ENCODE results near the gene CDC73.

CDC73 gene

DNA sequence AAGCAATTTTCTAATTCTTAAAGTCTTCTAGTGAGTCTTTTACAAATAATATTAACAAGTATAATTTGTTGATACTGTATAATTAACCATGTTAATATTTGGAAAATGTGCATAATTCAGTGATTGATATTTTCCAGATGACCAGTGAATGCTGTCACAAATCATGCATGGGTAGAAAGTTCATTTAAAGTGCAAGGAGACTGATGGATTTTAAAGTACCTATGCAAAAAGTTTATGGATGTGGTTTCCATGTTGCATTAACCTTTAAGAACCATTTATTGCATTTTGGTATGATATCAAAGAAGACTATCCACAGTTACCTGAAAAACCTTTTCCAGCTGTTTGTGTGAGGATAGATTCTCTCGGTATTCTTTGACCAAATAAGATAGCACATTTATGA lies 23.2 kb downstream of the CDC73 start:
- no peak overlapping the region for H3K4me3 ChIP-seq (ENCODE audit: low read depth, low read length)
- TF ChIP-seq, protein P1, sequence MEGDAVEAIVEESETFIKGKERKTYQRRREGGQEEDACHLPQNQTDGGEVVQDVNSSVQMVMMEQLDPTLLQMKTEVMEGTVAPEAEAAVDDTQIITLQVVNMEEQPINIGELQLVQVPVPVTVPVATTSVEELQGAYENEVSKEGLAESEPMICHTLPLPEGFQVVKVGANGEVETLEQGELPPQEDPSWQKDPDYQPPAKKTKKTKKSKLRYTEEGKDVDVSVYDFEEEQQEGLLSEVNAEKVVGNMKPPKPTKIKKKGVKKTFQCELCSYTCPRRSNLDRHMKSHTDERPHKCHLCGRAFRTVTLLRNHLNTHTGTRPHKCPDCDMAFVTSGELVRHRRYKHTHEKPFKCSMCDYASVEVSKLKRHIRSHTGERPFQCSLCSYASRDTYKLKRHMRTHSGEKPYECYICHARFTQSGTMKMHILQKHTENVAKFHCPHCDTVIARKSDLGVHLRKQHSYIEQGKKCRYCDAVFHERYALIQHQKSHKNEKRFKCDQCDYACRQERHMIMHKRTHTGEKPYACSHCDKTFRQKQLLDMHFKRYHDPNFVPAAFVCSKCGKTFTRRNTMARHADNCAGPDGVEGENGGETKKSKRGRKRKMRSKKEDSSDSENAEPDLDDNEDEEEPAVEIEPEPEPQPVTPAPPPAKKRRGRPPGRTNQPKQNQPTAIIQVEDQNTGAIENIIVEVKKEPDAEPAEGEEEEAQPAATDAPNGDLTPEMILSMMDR (IDR thresholded peaks at IDR 0.05; ENCODE audit: low read depth, low read length), result no peak

DNA sequence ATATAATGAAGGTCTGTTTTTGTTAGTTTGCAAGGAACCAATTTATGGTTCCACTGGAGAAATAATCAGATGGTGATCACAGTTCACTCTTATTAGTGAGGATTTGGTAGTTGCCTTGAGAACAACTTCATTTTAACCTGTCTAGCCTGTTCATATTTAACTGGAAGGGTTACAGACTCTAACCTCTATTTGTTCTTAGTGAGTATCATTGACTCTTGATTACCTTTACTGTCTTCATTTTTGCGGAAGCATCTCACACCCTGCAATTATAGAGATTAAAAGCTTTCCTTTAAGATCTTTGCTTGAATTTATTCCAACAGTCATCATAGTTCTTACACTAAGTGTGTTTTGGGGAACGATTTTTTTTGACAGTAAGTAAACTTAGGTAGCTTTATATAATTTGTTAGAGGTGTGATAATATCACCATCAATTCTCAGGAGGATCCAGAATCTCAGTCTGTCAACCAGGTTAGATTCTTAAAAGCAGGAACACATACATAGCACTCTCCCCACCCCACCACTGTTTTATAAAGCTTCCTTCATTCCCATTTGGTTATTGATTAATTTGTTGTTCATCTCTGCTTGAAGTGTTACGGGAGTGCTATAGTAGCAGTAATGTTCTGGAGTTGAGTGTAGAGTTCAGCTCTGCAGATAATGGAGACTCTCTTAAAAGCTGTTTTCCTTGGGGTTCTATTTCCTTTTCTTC lies 34.4 kb downstream of the CDC73 start:
- H3K4me3 ChIP-seq (ENCODE audit: low read depth, low read length), result no peak overlapping the region
- TF ChIP-seq, protein P1 (IDR thresholded peaks at IDR 0.05; ENCODE audit: low read depth, low read length), result no peak

DNA sequence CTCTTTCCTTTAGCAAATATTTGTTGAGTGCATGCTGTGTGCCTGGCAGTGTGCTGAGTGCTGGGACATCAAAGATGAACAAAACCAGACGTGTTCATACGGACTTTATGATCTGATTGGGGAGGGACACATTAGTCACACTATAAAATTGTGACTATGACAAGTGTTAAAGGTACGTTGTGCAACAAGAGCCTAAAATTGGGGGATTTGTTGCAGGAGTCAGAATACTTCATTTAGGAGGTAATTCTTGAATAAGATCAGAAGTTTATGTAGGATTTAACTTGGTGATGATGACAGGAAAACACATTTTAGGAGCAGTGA lies 35.0 kb downstream of the CDC73 start:
- TF ChIP-seq, protein P1 (IDR thresholded peaks at IDR 0.05; ENCODE audit: low read depth, low read length), result no peak

DNA sequence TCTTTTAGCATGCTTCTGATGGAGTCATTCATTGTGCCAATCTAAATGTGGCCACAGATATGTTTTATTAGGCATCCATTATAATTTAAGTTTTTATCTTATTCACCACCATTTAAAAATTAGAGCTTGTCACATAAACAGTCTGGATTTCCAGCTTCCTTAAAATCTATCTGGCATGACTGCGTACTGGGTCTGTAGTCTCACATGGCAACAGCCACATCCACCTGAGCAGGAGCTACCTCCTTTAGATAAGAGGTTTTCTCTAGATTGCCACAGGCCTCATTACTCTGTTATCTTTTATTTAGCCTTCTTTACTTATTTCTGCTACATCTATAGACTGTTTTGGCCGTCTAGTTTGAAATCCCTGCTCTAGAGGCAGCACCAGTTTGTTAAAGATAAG lies 35.5 kb downstream of the CDC73 start:
- TF ChIP-seq, protein P1 (IDR thresholded peaks at IDR 0.05; ENCODE audit: low read depth, low read length), result no peak

More for the DNA sequence above, 35.0 kb downstream of the CDC73 start:
- no peak overlapping the region for H3K4me3 ChIP-seq (ENCODE audit: low read depth, low read length)

DNA sequence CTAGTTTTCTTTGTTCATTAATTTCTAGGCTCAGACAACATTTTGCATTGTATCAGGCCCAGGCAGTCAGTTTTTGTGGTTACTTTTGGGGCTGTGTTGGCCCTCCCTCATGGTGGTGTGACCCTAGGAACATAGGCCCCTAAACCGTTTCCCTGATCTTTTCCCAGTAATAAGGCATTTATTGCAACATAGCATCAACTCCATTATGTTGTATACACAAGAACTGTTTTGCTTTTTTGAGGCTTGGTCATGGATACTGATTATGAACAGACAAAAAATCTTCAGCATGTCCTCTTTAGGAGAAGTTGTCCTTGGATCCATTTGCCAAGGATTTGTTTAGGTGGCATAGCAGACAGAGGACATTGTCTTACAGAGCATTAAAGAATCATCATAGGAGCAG lies 54.3 kb downstream of the CDC73 start:
- H3K4me3 ChIP-seq (ENCODE audit: low read depth, low read length), result no peak overlapping the region
- TF ChIP-seq, protein P1 (IDR thresholded peaks at IDR 0.05; ENCODE audit: low read depth, low read length), result no peak

More for the DNA sequence above, 35.5 kb downstream of the CDC73 start:
- H3K4me3 ChIP-seq (ENCODE audit: low read depth, low read length), result no peak overlapping the region

DNA sequence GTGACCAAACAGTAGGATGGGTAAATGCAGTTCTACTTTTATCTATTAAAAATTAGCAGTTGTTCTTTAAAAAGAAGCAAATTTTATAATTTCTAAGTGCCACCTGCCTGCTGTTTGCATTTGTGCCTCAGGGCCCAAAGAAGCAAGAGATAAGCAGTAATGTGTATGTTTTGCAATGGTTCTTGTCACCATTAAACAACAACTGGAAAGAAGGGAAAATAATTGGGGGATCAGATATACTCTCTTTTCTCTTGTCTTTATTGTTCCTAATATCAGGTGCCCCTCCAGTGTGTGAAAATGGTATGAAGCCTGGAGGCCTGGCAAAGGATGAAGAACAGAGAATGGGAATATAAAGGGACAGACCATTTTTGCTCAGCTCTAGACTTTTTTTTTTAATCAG lies 55.0 kb downstream of the CDC73 start:
- TF ChIP-seq, protein P1 (IDR thresholded peaks at IDR 0.05; ENCODE audit: low read depth, low read length), result no peak
- no peak overlapping the region for H3K4me3 ChIP-seq (ENCODE audit: low read depth, low read length)

DNA sequence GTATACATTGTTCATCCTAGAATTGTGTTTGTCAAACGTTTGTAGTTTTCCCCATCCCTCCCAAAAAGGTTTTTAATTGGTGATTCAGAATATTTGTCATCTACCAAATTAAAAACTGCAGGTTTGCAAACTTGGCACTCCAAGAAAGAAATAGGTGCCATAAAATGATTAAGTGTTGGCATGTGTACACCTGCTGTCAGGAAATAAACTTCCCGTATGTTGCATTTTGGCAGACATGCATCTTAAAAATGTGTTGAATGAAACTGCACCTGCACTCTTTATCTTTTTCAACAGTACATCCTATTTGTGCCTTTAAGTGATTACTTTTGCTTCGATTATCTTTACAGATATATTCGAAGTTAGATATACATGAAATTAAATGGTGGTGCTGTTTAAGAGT lies 57.3 kb downstream of the CDC73 start:
- TF ChIP-seq, protein P1 (IDR thresholded peaks at IDR 0.05; ENCODE audit: low read depth, low read length), result no peak
- H3K4me3 ChIP-seq (ENCODE audit: low read depth, low read length), result no peak overlapping the region

Measured in WI38 (cell line).